HG03571 (cell line): ENCODE results near the gene PARN.

Experiments
- ATAC-seq: cut with Tn5 transposase; IDR thresholded peaks from one replicate; pipeline ENCODE4 v1.9.1; 2021; ENCODE audit not compliant: unreplicated experiment

PARN gene

DNA sequence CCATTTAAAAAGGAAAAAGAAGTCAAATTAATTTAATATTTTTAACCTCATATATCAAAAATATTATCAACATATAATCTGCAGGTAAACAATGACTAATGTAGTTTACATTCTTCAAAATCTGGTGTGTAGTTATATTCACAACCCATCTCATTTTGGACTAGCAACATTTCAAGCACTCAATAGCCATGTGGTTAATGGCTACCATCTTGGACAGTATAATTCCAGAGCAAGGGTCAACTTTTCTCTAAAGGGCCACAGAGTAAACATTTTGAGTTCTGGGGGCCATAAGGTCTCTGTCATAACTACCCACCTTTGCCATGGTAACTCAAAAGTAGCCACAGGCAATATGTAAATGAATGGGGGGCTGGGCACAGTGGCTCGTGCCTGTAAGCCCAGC, 153.9 kb downstream of the PARN start:
- ATAC-seq: no peak

DNA sequence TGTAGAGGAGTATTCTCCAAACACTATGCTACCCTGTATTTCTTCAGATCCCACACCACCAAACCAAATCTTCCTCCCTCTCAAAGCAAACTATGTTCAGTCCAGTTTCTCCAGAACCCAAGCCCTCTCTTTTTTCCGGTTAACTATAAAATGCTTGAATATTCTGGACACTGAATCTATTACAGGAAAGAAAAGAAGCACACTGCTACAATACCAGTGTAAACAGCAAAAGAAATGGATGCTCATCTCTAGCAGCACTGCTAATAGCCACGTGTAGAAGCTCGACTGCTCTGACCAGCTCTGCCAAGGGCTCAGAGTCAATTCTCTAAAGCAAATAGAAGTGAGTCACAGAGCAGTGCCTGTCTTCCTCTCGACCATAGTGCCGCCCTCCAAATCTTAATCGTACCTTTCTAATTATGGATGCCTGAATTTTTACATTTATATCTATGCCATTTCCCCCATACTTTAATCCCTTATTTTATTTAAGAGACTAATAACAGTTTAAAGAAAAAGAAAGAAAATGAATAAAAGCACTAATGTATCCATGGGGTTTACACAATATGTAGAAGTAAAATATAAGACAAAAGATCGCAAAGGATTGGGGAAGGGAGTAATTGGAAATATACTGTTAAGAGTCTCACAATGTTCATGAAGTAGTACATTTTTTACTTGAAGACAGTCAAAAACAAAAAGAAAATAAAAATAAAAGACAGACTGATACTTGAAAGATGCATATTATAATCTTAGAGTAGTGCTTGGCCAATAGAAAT, 154.5 kb downstream of the PARN start:
- no peak for ATAC-seq

DNA sequence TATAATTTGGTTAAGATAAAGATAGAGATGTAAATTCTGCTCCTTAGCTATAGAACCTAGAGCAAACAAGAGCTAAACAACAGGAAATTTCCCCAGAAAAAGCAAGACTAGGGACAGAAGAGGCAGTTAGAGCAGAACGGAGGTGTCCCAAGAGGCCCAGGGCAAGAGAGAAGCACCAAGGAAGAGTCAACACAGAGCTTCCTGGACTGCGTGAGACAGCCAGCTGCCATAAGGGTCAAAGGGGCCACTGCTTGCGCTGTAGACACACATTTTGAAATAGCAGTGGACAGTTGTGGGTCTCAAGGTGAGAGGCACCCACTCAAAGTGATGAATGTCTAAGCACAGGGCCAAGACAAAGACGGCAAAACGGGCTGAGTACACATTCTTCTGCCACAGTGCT, 156.6 kb downstream of the PARN start:
- no peak for ATAC-seq

DNA sequence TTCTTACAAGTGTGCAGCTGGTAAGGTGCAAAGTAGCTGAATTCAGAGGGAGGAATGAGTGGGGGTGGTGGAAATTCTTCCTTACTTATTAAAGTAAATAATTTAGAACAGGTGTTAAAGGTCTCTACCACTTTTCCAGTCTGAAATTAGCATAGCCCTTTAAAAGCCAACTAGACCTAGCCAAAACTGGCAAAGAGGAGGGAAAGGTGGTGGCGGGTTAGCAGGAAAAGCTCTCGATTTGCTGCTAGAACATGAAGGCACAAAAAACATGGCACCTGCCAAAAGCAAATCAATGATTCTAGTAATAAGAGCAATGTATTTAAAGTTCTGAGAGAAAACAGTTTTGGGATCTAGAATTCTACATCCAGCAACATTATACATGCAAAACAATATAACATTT, 157.7 kb downstream of the PARN start:
- no peak for ATAC-seq

DNA sequence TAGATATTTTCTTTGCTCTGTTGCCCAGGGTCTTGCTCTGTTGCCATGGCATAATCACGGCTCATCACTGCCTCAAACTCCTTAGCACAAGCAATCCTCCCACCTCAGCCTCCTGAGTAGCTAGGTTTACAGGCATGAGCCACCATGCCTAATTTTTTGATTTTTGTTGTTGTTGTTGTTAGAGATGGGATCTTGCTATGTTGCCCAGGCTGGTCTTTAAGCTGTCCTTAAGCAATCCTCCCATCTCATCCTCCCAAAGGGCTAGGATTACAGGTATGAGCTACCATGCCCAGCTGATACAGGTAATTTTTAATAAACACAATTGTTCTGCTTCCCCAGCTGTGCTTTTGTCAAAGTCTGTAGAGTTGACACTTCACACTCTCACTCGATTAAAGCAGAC, 159.3 kb downstream of the PARN start:
- ATAC-seq: no peak

DNA sequence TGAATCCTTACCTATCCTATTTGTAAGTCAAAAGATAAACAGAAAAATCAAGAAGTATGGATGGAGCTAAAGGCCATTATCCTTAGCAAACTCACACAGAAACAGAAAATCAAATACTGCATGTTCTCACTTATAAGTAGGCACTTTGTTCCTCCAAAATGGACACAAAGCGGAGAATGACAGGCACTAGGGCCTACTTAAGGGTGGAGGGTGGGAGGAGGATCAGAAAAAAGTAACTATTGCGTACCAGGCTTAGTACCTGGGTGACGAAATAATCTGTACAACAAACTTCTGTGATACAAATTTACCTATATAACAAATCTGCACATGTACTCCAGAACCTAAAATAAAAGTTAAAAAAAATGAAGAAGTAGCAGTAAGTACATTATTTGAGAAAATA, 164.3 kb downstream of the PARN start:
- no peak for ATAC-seq

DNA sequence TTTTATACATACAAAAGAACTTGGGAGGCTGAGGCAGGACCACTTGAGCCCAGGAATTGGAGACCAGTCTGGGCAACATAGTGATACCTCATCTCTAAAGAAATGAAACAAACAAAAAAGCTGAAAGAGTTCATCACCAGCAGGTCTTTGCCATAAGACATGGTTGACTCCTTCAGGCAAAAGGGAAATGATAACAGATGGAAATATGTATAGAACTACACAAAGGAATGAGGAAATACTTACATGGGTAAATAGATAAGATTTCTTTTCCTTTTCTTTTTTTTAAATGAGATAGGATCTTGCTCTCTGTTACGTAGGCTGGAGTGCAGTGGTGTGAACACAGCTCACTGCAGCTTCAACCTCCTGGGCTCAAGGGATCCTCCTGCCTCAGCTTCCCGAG, 165.3 kb downstream of the PARN start:
- ATAC-seq: no peak

DNA sequence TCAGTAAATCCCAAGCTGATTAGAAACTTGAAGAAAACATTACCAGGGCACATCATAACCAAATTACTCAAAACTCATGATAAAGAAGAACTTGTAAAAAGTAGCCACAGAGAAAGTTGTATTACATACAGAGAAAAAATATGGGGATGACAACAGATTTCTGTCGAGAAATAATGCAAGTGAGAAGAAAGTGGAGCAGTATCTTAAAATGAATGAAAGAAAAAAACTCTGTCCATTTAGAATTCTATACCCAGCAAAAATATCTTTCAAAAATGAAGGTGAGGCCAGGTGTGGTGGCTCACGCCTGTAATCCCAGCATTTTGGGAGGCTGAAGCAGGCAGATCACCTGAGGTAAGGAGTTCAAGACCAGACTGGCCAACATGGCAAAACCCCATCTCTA, 165.9 kb downstream of the PARN start:
- no peak for ATAC-seq

DNA sequence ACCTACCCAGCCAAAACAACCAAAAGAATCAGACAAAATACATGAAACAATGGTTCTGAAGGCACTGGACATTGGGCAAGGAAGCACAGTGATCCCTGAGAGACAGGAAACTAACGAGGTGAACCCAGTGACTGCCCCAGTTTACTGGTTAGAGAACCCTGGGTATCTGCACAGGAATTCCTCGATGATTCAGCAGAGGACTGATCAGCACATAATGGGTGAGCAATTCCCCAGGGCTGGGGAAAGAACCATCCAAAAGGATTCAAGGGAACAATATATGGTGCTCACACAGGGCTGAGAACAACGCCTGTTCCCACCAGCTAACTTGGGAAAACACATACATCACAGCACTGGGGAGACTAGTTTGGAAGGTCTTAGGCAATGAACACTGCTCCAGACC, 167.2 kb downstream of the PARN start:
- no peak for ATAC-seq

DNA sequence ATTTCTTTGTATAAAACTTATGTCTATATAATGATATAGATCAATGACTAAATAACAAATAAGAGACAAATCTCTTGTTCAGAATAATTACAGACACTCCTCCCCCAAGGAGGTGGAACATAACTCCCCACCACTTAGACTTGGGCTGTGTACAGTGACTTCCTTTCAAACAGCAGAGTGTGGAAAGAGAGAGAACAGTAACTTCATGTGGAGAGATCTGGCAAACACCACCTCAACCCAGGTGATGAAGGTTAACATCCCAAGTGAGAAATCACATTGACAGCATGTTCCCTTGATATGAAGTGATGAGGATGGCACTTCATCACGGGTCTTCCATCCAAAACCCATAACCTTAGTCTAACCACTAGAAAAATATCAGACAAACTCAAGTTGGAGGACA, 169.3 kb downstream of the PARN start:
- ATAC-seq: no peak

DNA sequence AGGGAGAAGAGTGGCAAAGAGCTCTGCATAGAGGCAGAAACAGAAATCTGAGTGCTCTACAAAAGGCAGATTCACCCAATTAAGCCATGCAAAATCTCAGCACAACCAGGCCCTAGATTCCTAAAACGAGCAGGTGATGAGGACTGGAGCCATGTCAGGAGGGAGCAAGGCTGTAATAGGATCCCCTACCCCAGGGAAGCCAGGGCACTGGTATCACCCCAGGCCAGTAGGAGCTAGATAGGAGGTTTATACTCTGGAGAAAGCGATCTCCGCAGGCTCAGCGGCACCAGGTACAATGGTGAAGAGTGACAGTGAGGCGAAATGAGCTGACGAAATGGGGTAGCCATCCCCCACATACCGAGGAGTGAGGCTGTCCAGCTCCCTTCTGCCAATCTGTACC, 171.5 kb downstream of the PARN start:
- no peak for ATAC-seq

DNA sequence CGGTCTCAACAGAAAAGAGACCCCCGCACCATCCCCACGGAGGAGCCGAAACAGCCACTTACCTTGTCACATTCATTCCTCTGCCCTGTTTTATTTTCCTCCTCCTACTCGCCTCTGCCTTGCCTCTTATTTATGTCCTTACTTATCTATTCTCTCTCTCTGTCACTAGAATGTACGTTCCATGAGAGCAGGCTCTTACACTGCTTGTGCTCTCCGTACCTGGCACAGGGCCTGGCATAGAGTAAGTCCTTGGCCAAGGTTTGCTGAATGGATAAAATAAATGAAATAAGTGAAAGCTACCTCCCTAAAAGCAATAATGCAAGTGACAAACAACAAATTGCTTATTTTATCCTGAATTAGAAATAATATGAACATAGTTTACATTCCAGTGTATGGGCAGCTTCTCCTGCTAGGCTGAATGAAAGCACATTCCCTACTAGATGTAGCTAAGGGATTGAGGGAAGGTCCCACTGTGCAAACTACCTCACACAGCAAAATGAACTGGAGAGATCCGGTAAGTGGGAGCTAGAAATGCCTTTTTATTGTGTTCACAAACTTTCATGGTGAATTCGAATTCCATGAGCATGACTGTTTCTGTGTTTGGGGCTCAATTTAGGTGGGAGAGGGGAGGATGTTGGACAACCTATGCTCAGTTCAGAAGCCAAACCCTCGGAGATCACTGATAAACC, 173.1 kb downstream of the PARN start:
- no peak for ATAC-seq

DNA sequence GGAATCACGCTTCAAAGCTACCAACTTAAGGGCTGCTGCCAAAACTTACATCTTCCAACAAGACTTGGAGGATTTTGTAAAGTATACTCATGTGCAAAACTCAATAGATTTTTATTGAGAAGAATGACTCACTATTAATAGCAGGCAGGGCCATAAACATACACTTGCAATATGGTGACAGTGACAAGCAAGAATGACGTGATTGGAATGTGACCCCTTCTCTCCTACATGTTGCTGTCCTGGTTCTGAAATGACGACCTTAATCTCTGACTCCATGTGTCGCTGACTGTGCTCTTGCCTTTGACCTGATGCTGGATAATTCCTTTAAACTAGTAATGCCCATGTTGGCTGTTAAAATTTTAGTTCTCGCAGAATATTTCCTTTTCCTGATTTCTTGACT, 174.5 kb downstream of the PARN start:
- ATAC-seq: no peak

DNA sequence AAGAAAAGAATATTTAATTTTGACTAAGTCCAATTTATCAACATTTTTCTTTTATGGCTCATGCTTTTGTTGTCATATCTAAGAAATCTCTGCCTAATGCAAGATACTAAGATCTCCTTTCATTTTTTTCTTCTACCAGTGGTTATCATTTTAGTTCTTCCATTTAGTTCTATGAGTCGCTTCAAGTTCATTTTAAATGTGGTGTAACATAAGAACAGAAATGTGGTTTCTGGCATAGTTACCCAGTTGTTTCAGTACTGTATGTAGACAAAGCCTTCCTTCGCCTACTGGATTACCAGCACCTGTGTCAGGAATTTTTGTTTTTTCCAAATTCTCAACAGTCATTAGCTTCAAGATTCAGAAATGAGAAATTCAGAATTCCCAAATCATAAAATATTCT, 175.7 kb downstream of the PARN start:
- ATAC-seq: no peak

DNA sequence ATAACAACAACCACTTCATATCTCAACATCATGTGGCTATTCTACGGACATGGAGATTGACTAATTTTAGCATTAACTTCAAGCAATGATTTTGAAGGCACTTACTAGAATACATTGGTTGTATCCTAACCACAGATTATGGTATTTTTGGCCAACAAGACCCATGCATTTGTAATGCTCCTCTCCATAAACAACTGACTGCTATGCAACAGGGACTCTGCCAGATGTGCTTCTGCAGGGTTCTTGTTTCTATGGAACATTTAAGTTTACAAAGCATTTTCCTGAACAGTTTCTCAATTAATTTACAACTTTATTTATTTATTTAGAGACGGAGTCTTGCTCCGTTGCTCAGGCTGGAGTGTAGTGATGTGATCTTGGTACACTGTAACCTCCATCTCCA, 178.0 kb downstream of the PARN start:
- ATAC-seq: no peak

DNA sequence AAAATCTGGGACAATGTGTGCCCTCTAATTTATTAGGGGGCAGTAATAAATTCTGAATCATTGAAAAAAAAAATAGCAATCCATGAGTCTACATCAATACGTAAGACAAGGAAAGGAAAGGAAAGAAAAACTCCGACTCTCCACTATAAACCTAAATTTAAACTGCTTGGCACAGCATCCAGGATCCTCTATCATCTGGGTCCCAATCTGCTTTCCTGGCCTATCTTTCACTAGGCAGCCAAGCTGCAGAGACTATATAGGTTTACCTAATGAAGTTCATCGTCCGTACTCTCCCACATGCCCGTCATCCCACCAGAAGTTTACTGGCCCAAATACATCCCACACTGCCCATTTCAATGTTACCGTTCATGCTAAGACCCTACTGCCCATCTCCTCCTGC, 179.2 kb downstream of the PARN start:
- ATAC-seq: no peak

DNA sequence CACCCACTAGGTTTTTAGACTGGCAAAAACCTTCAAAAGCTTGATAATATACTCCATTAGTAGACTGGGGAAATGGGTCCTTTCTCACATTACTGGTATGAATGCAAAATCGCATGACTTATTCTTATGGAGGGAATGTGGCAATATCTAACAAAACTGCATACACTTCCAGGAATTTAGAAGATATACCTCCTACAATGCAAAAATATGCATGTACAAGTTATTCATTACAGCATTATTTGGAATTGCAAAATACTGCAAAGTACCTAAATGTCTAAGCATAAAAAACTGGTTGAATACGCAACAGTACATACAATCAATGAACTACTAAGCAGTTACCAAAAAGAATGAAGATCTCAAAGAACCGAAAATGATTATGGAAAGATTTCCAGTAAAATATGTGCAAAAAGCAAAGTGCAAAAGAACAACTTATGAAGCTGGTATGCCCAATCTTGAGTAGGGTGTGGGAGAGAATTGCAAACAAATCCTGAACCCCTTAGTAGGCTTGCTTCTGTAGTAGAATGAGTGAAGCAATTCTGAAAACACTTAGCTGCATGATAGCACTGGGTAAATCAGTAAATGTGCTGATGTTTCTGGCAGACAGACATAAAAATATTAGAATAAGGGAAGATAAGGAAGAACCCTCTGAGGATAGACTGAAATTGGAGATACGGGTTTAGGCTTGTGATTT, 180.1 kb downstream of the PARN start:
- ATAC-seq: no peak

DNA sequence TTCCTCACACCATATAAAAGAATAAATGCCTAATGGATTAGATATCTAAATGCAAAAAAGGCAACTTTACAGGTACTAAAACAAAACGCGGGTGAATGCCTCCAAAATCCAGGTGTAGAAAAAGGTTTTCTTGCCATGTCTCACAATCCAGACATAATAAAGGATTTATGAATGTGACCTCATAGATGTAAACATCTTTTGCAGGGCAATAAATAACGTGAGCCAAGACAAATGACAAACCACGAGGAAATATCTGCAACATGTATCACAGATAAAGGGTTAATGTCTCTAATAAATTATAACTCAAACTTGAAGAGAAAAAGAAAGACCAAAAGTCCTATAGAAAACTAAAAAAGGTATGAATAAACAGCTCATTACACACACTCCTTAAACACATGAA, 180.7 kb downstream of the PARN start:
- ATAC-seq: no peak

DNA sequence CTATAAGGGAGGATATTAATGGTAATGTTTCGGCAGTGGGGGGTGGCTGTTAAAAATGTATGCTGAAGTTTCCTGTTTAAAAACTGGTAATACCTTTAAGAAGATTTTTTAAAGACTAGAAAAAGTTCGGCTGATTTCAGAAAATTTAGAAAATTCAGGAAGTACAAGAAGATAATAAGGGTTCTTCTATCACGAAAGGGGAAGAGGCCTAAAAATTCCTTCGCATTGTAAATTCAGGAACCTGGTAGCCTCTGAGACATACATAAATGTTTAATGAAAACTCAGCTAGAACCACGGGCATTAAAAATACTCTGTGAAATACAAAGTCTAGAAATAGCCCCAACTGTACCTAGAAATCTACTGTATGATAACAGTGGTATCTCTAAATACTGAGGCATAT, 181.2 kb downstream of the PARN start:
- no peak for ATAC-seq

DNA sequence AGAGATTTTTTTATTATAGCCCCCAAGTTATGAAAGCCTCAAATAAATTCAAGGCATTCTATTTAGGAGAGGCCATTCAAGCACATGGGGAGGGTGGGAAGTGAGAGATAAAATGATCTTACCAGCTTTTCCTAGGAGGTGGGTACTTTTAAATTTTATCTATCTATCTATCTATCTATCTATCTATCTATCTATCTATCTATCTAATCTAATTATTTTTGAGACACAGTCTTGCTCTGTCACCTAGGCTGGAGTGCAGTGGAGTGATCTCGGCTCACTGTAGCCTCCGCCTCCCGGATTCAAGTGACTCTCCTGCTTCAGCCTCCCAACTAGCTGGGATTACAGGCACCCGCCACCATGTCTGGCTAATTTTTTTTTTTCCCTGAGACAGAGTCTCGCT, 182.3 kb downstream of the PARN start:
- no peak for ATAC-seq

DNA sequence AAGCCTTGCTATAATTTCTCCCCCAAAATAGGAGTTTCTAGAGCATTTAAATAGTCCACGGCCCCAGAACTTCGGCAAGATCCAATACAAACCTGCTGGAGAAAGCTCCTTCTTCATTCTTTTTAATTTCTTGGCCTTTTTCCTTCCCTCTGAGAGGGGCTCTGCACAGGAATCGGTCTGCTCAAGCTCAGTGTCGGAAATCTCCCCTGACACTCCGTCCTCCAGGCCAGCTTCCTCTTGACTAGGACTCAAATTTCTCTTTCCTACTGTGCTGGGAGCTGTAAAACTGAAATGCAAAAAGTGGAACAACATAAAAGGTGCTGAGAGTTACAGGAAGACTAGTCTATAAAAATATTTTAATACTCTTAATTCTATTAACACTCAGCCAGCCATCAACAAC, 183.3 kb downstream of the PARN start:
- ATAC-seq: no peak
